ENCODE data around the gene ARMH4. TPM values are rescaled to one million over a fixed set of nuclear protein-coding genes. Genes with fewer than 3 reads are reported as not detected.

Gene ARMH4
- total and polyA plus RNA-seq, 2 donors (not counting 1 experiment from before 2014, with no cell fraction given), result not detected

GRCh38 chr14:58130116-58130782 is 21.8 kb downstream of the ARMH4 start:
- no peak for DNase-seq
- intact Hi-C loops (cut with micrococcal nuclease), result no loop called here
- H3K36me3 ChIP-seq (replicated peaks in 1 of 2; ENCODE audit: control extremely low read depth in 1 of 2, control insufficient read depth in 1 of 2, extremely low read depth in 1 of 2, insufficient read depth in 2 of 2, low read length in 1 of 2), result no peaks in the 10 kb centered on the region
- ChIA-PET CTCF (no interaction called here), POLR2A (no interaction called here)
- H3K9ac ChIP-seq (ENCODE audit: low read length), result no peak overlapping the region
- no peak overlapping the region for H3K4me3 ChIP-seq (ENCODE audit: control extremely low read depth in 1 of 5, extremely low read depth in 1 of 5, insufficient read depth in 1 of 5, low read depth in 2 of 5, low read length in 4 of 5)
- TF ChIP-seq CTCF (IDR thresholded peaks at IDR 0.05) (no peak), EZH2 (IDR thresholded peaks at IDR 0.05; ENCODE audit: borderline replicate concordance, insufficient read depth, low read depth, low read length, poor library complexity, severe bottlenecking) (no peak)
- ATAC-seq (ENCODE audit: low read depth), result no peak
- no peaks in the 10 kb centered on the region for H3K79me2 ChIP-seq (ENCODE audit: control insufficient read depth, insufficient read depth, low read length)
- Mint-ChIP-seq H3K4me3 (no peak overlapping the region), H3K4me1 (no peaks in the 10 kb centered on the region), H3K9me3 (ENCODE audit: insufficient read depth) (peaks cover 5% of the 10 kb centered on the region), H3K27ac (no peak overlapping the region), H3K27me3 (peaks cover 7% of the 10 kb centered on the region)
- peaks cover 0 to 5% (median 1%) of the 10 kb centered on the region in 3 donors for H3K9me3 ChIP-seq (ENCODE audit: control extremely low read depth in 1 of 3, control insufficient read depth in 2 of 3, insufficient read depth in 1 of 3, low read length in 2 of 3)
- no peaks in the 10 kb centered on the region for H3K4me1 ChIP-seq (ENCODE audit: control insufficient read depth in 2 of 2, insufficient read depth in 2 of 2, low read length in 2 of 2)
- WGBS (ENCODE audit: insufficient coverage), result 100% methylated on average over 1 of the region's 4 CpGs
- no peaks in the 10 kb centered on the region for H4K20me1 ChIP-seq (ENCODE audit: control insufficient read depth, insufficient read depth, low read length, poor library complexity, severe bottlenecking)
- H3K27me3 ChIP-seq (replicated peaks in 1 of 4; ENCODE audit: control extremely low read depth in 1 of 4, control insufficient read depth in 3 of 4, insufficient read depth in 4 of 4, low read length in 3 of 4), result no peaks in the 10 kb centered on the region
- no peak overlapping the region for H3K4me2 ChIP-seq (replicated peaks; ENCODE audit: low read depth, low read length, poor library complexity, severe bottlenecking)
- no peak overlapping the region for H2AFZ ChIP-seq (ENCODE audit: insufficient read depth, low read depth, low read length, poor library complexity, severe bottlenecking)
- H3K27ac ChIP-seq (ENCODE audit: low read length in 2 of 2), result no peak overlapping the region

- Histone ChIP-seq H3K4me1 (ENCODE audit: control insufficient read depth in 2 of 2, insufficient read depth in 2 of 2, low read length in 2 of 2) (no peaks in the 10 kb centered on the region), H3K27me3 (replicated peaks in 1 of 4; ENCODE audit: control extremely low read depth in 1 of 4, control insufficient read depth in 3 of 4, insufficient read depth in 4 of 4, low read length in 3 of 4) (no peaks in the 10 kb centered on the region), H3K36me3 (replicated peaks in 1 of 2; ENCODE audit: control extremely low read depth in 1 of 2, control insufficient read depth in 1 of 2, extremely low read depth in 1 of 2, insufficient read depth in 2 of 2, low read length in 1 of 2) (no peaks in the 10 kb centered on the region), H3K4me2 (replicated peaks; ENCODE audit: low read depth, low read length, poor library complexity, severe bottlenecking) (no peak overlapping the region), H3K9me3 (ENCODE audit: control extremely low read depth in 1 of 3, control insufficient read depth in 2 of 3, insufficient read depth in 1 of 3, low read length in 2 of 3) (peaks cover 0 to 5% (median 1%) of the 10 kb centered on the region in 3 donors), H3K27ac (ENCODE audit: low read length in 2 of 2) (no peak overlapping the region), H2AFZ (ENCODE audit: insufficient read depth, low read depth, low read length, poor library complexity, severe bottlenecking) (no peak overlapping the region), H3K9ac (ENCODE audit: low read length) (no peak overlapping the region), H3K79me2 (ENCODE audit: control insufficient read depth, insufficient read depth, low read length) (no peaks in the 10 kb centered on the region), H3K4me3 (ENCODE audit: control extremely low read depth in 1 of 5, extremely low read depth in 1 of 5, insufficient read depth in 1 of 5, low read depth in 2 of 5, low read length in 4 of 5) (no peak overlapping the region), H4K20me1 (ENCODE audit: control insufficient read depth, insufficient read depth, low read length, poor library complexity, severe bottlenecking) (no peaks in the 10 kb centered on the region)
- intact Hi-C loops (cut with micrococcal nuclease), result no loop called here
- no peak overlapping the region for H3K4me3 Mint-ChIP-seq
- peaks cover 4% of the 10 kb centered on the region for H3K27me3 Mint-ChIP-seq
- no peaks in the 10 kb centered on the region for H3K4me1 Mint-ChIP-seq
- CTCF ChIA-PET, result no interaction called here
- POLR2A ChIA-PET, result no interaction called here
- DNase-seq (no peak), ATAC-seq (ENCODE audit: low read depth) (no peak)
- H3K9me3 Mint-ChIP-seq (ENCODE audit: insufficient read depth), result peaks cover 9% of the 10 kb centered on the region
- TF ChIP-seq EZH2 (IDR thresholded peaks at IDR 0.05; ENCODE audit: borderline replicate concordance, insufficient read depth, low read depth, low read length, poor library complexity, severe bottlenecking), result no peak
- no peak overlapping the region for H3K27ac Mint-ChIP-seq
- WGBS (ENCODE audit: insufficient coverage), result 92% methylated on average over 2 of the region's 4 CpGs
These were observed 22.8 kb downstream of the ARMH4 start for GRCh38 chr14:58129208-58129607.

Measured in B cell (primary cell).